IPS DF 6.9 (cell line): ENCODE measurements around the gene MNAT1.
"Not testable (repeated sequence)": the region's sequence is repeated elsewhere in the genome, so short reads cannot be mapped to it uniquely, and the experiment has no call there.

ENCODE experiments used
- DNase-seq: peaks from one replicate; pipeline ENCODE4 v3.0.0-alpha.2; 2013; ENCODE audit warnings: low read depth, low spot score
- H3K27ac ChIP-seq: one replicate; pipeline ENCODE4 v1.5.1; 2013; ENCODE audit warnings: low read length, control low read depth
- H3K27me3 ChIP-seq: 2 replicates; pipeline ENCODE4 v1.6.1; 2013; ENCODE audit warnings: mild to moderate bottlenecking, low read length; ENCODE audit not compliant: control insufficient read depth, insufficient read depth
- H3K36me3 ChIP-seq: 2 replicates; pipeline ENCODE4 v1.6.1; 2013; ENCODE audit warnings: low read length; ENCODE audit not compliant: control insufficient read depth, insufficient read depth
- H3K4me1 ChIP-seq: 2 replicates; pipeline ENCODE4 v1.6.1; 2013; ENCODE audit warnings: low read length; ENCODE audit not compliant: control insufficient read depth, insufficient read depth
- H3K4me3 ChIP-seq: 2 replicates; pipeline ENCODE4 v1.5.1; 2013; ENCODE audit warnings: mild to moderate bottlenecking, low read length
- H3K9me3 ChIP-seq: 2 replicates; pipeline ENCODE4 v1.6.1; 2013; ENCODE audit warnings: low read length, inconsistent platforms; ENCODE audit not compliant: control insufficient read depth, insufficient read depth
- WGBS: extraction: QIAGEN DNeasy Blood & Tissue Kit; methylation state at CpG from one replicate; pipeline ENCODE4 v1.1.7; 2013; ENCODE audit warnings: mixed read lengths, missing lambda C conversion rate; ENCODE audit not compliant: insufficient read length, insufficient coverage; 5-methylcytosine and 5-hydroxymethylcytosine counted together

The MNAT1 gene

GRCh38 chr14:60773558-60773957, 39.0 kb downstream of the MNAT1 start:
- H3K36me3 ChIP-seq = no peaks in the 10 kb centered on the region
- H3K4me3 ChIP-seq = no peak overlapping the region
- no peak for DNase-seq
- no peak overlapping the region for H3K27ac ChIP-seq
- no peaks in the 10 kb centered on the region for H3K9me3 ChIP-seq
- H3K27me3 ChIP-seq = no peaks in the 10 kb centered on the region
- H3K4me1 ChIP-seq = peaks cover 2% of the 10 kb centered on the region; the same call in 1 of the 2 replicates

- Histone ChIP-seq H3K27ac (no peak overlapping the region), H3K4me1 (peaks cover 2% of the 10 kb centered on the region; the same call in 1 of the 2 replicates), H3K4me3 (no peak overlapping the region), H3K27me3 (no peaks in the 10 kb centered on the region), H3K36me3 (no peaks in the 10 kb centered on the region), H3K9me3 (no peaks in the 10 kb centered on the region)
- no peak for DNase-seq
Observed at GRCh38 chr14:60775296-60775695, 40.7 kb downstream of the MNAT1 start.

- no peaks in the 10 kb centered on the region for H3K9me3 ChIP-seq
- H3K4me1 ChIP-seq = peaks cover 2% of the 10 kb centered on the region; the same call in 1 of the 2 replicates
- H3K27me3 ChIP-seq = no peaks in the 10 kb centered on the region
- no peak overlapping the region for H3K27ac ChIP-seq
- no peaks in the 10 kb centered on the region for H3K36me3 ChIP-seq
- DNase-seq = no peak
- no peak overlapping the region for H3K4me3 ChIP-seq
Observed at GRCh38 chr14:60777856-60778578, 43.5 kb downstream of the MNAT1 start.

GRCh38 chr14:60779745-60780514, 45.4 kb downstream of the MNAT1 start:
- H3K36me3 ChIP-seq, H3K4me3 ChIP-seq, H3K4me1 ChIP-seq, DNase-seq, H3K27me3 ChIP-seq, H3K27ac ChIP-seq, H3K9me3 ChIP-seq: not testable (repeated sequence)
- no CpG with 5 or more reads among the region's 18 CpGs for WGBS

GRCh38 chr14:60780558-60780957, 46.0 kb downstream of the MNAT1 start:
- H3K4me3 ChIP-seq, DNase-seq, H3K27me3 ChIP-seq, H3K9me3 ChIP-seq, H3K4me1 ChIP-seq, H3K27ac ChIP-seq, H3K36me3 ChIP-seq: not testable (repeated sequence)

- Histone ChIP-seq H3K27me3 (no peaks in the 10 kb centered on the region), H3K36me3 (no peaks in the 10 kb centered on the region), H3K9me3 (no peaks in the 10 kb centered on the region), H3K4me1 (no peaks in the 10 kb centered on the region; the same call in 1 of the 2 replicates), H3K27ac (no peak overlapping the region), H3K4me3 (no peak overlapping the region)
- WGBS = no CpG with 5 or more reads among the region's 3 CpGs
- no peak for DNase-seq
Observed at GRCh38 chr14:60786905-60787304, 52.3 kb downstream of the MNAT1 start.

- H3K36me3 ChIP-seq = no peaks in the 10 kb centered on the region
- H3K27ac ChIP-seq = no peak overlapping the region
- H3K9me3 ChIP-seq = no peaks in the 10 kb centered on the region
- no peaks in the 10 kb centered on the region for H3K27me3 ChIP-seq
- no CpG with 5 or more reads among the region's 1 CpG for WGBS
- H3K4me3 ChIP-seq = no peak overlapping the region
- no peaks in the 10 kb centered on the region; the same call in 1 of the 2 replicates for H3K4me1 ChIP-seq
- no peak for DNase-seq
Observed at GRCh38 chr14:60789656-60790055, 55.1 kb downstream of the MNAT1 start.

- DNase-seq = no peak
- Histone ChIP-seq H3K36me3 (no peaks in the 10 kb centered on the region), H3K4me3 (no peak overlapping the region), H3K9me3 (no peaks in the 10 kb centered on the region), H3K27me3 (no peaks in the 10 kb centered on the region), H3K4me1 (no peaks in the 10 kb centered on the region; the same call in 1 of the 2 replicates), H3K27ac (no peak overlapping the region)
- no CpG with 5 or more reads among the region's 1 CpG for WGBS
Observed at GRCh38 chr14:60790850-60791249, 56.3 kb downstream of the MNAT1 start.

GRCh38 chr14:60796434-60796833, 61.9 kb downstream of the MNAT1 start:
- Histone ChIP-seq H3K27ac (no peak overlapping the region), H3K4me1 (no peaks in the 10 kb centered on the region), H3K4me3 (no peak overlapping the region), H3K36me3 (no peaks in the 10 kb centered on the region), H3K27me3 (no peaks in the 10 kb centered on the region), H3K9me3 (no peaks in the 10 kb centered on the region)
- no peak for DNase-seq

GRCh38 chr14:60800409-60800808, 65.8 kb downstream of the MNAT1 start:
- DNase-seq = no peak

GRCh38 chr14:60803871-60804270, 69.3 kb downstream of the MNAT1 start:
- Histone ChIP-seq H3K27me3 (no peaks in the 10 kb centered on the region), H3K4me3 (no peak overlapping the region), H3K36me3 (no peaks in the 10 kb centered on the region), H3K27ac (no peak overlapping the region), H3K4me1 (no peaks in the 10 kb centered on the region), H3K9me3 (no peaks in the 10 kb centered on the region)
- WGBS = no CpG with 5 or more reads among the region's 1 CpG
- no peak for DNase-seq

More at GRCh38 chr14:60800409-60800808, 65.8 kb downstream of the MNAT1 start:
- no CpG with 5 or more reads among the region's 2 CpGs for WGBS
- H3K27me3 ChIP-seq = no peaks in the 10 kb centered on the region
- no peaks in the 10 kb centered on the region for H3K4me1 ChIP-seq
- H3K36me3 ChIP-seq = no peaks in the 10 kb centered on the region
- H3K27ac ChIP-seq = no peak overlapping the region
- H3K4me3 ChIP-seq = no peak overlapping the region
- no peaks in the 10 kb centered on the region for H3K9me3 ChIP-seq
